Peyer's patch (tissue), 4 donors: ENCODE measurements around the gene RHCE. TPM values are rescaled to one million over a fixed set of nuclear protein-coding genes. Genes with fewer than 3 reads are reported as not detected.
"Not testable (repeated sequence)": the region's sequence is repeated elsewhere in the genome, so short reads cannot be mapped to it uniquely, and the experiment has no call there.

Source experiments
- DNase-seq, 3 donors: peaks; one replicate each; pipeline ENCODE4 v3.0.0-alpha.2; 2017 to 2019
- H3K27ac ChIP-seq, 4 donors: fragments of 200-600 bp; sonication (generic); one replicate each; pipeline ENCODE4 v1.5.1; 2016 to 2019
- H3K27me3 ChIP-seq, 2 donors: fragments of 200-600 bp; sonication (generic); one replicate each; pipeline ENCODE4 v1.5.1; 2019
- H3K36me3 ChIP-seq, 3 donors: fragments of 200-600 bp; sonication (generic); one replicate each; pipeline ENCODE4 v1.5.1; 2016 to 2019
- H3K4me1 ChIP-seq, 4 donors: fragments of 200-600 bp; sonication (generic); one replicate each; pipeline ENCODE4 v1.5.1; 2016 to 2019
- H3K4me3 ChIP-seq, 4 donors: fragments of 200-600 bp; sonication (generic); 1 replicate in 3 of 4; 2 replicates in 1 of 4; pipeline ENCODE4 v1.5.1; 2016 to 2019; ENCODE audit warnings: mild to moderate bottlenecking in 1 of 4
- H3K9me3 ChIP-seq, 4 donors: fragments of 200-600 bp; sonication (generic); one replicate each; pipeline ENCODE4 v1.5.1; 2016 to 2019; ENCODE audit warnings: mild to moderate bottlenecking in 1 of 4
- CTCF ChIP-seq, 6 experiments: fragments of 450-650 bp in 4 of 6; fragments of 200-600 bp in 2 of 6; sonication (generic) in 1 of 6; IDR thresholded peaks; one replicate each; pipeline ENCODE4 v1.5.1; 2017 to 2019; ENCODE audit warnings: antibody characterized with exemption in 6 of 6, mild to moderate bottlenecking in 3 of 6, moderate library complexity in 1 of 6
- POLR2A ChIP-seq, 2 donors: fragments of 450-650 bp; IDR thresholded peaks; one replicate each; pipeline ENCODE4 v1.5.1; 2017; ENCODE audit warnings: antibody characterized with exemption in 2 of 2, mild to moderate bottlenecking in 2 of 2, moderate library complexity in 2 of 2
- total RNA-seq, 4 donors: library from RNA; depleted of rRNA; stranded (reverse); fragments of >200 nt; gene quantifications; one replicate each; pipeline ENCODE4 v1.1.0, GENCODE V29; 2016

The RHCE gene
- total RNA-seq, 4 donors from 2014 or later: 0.70 TPM; not detected in 3

GRCh38 chr1:25450891-25451290 is 30.3 kb upstream of the RHCE start:
- TF ChIP-seq CTCF (IDR thresholded peaks at IDR 0.05): no peak
- TF ChIP-seq POLR2A (IDR thresholded peaks at IDR 0.05): no peak
- Histone ChIP-seq H3K9me3 (no peaks in the 10 kb centered on the region), H3K36me3 (peaks cover 0 to 44% (median 0%) of the 10 kb centered on the region in 3 donors), H3K4me3 (no peak overlapping the region), H3K27me3 (no peaks in the 10 kb centered on the region), H3K4me1 (no peaks in the 10 kb centered on the region), H3K27ac (no peak overlapping the region)
- no peak for DNase-seq

GRCh38 chr1:25447547-25447946 is 26.9 kb upstream of the RHCE start:
- Histone ChIP-seq H3K36me3 (peaks cover 0 to 32% (median 0%) of the 10 kb centered on the region in 3 donors), H3K9me3 (no peaks in the 10 kb centered on the region), H3K27ac (no peak overlapping the region), H3K4me1 (no peaks in the 10 kb centered on the region), H3K4me3 (no peak overlapping the region), H3K27me3 (no peaks in the 10 kb centered on the region)
- TF ChIP-seq POLR2A (IDR thresholded peaks at IDR 0.05) (no peak), CTCF (IDR thresholded peaks at IDR 0.05) (no peak)
- DNase-seq: no peak

- Histone ChIP-seq H3K27me3 (no peaks in the 10 kb centered on the region), H3K4me1 (no peaks in the 10 kb centered on the region), H3K27ac (no peak overlapping the region), H3K4me3 (no peak overlapping the region), H3K36me3 (peaks cover 0 to 32% (median 0%) of the 10 kb centered on the region in 3 donors), H3K9me3 (no peaks in the 10 kb centered on the region)
- no peak for DNase-seq
- TF ChIP-seq POLR2A (IDR thresholded peaks at IDR 0.05) (no peak), CTCF (IDR thresholded peaks at IDR 0.05) (no peak)
Observed at GRCh38 chr1:25445993-25446538, 25.4 kb upstream of the RHCE start.

- H3K27ac ChIP-seq, DNase-seq, H3K4me1 ChIP-seq: not testable (repeated sequence)
Observed at GRCh38 chr1:25444604-25445003, 24.0 kb upstream of the RHCE start.

GRCh38 chr1:25443030-25443699 is 22.5 kb upstream of the RHCE start:
- Histone ChIP-seq H3K36me3 (peaks cover 0 to 11% (median 0%) of the 10 kb centered on the region in 3 donors), H3K9me3 (no peaks in the 10 kb centered on the region), H3K27me3 (no peaks in the 10 kb centered on the region), H3K4me3 (no peak overlapping the region), H3K27ac (no peak overlapping the region), H3K4me1 (no peaks in the 10 kb centered on the region)
- no peak for TF ChIP-seq POLR2A (IDR thresholded peaks at IDR 0.05)
- DNase-seq: no peak

More at GRCh38 chr1:25444604-25445003, 24.0 kb upstream of the RHCE start:
- H3K4me3 ChIP-seq, H3K9me3 ChIP-seq, H3K27me3 ChIP-seq: not testable (repeated sequence)
- H3K36me3 ChIP-seq: peaks cover 0 to 23% (median 0%) of the 10 kb centered on the region in 3 donors

- Histone ChIP-seq H3K36me3 (peaks cover 0 to 4% (median 0%) of the 10 kb centered on the region in 3 donors), H3K27me3 (no peaks in the 10 kb centered on the region), H3K27ac (no peak overlapping the region), H3K4me3 (no peak overlapping the region), H3K9me3 (no peaks in the 10 kb centered on the region), H3K4me1 (no peaks in the 10 kb centered on the region)
- no peak for TF ChIP-seq POLR2A (IDR thresholded peaks at IDR 0.05)
- peak in 1 of 6 experiments; percentile 16 for TF ChIP-seq CTCF (IDR thresholded peaks at IDR 0.05)
- no peak for DNase-seq
Observed at GRCh38 chr1:25442178-25442577, 21.6 kb upstream of the RHCE start.
